Astrocyte of the hippocampus (primary cell): ENCODE measurements around the gene GPC5.

Experiments
- DNase-seq: peaks from one replicate; pipeline ENCODE4 v3.0.0; 2011; ENCODE audit warnings: low read depth, low spot score

The GPC5 gene

DNA sequence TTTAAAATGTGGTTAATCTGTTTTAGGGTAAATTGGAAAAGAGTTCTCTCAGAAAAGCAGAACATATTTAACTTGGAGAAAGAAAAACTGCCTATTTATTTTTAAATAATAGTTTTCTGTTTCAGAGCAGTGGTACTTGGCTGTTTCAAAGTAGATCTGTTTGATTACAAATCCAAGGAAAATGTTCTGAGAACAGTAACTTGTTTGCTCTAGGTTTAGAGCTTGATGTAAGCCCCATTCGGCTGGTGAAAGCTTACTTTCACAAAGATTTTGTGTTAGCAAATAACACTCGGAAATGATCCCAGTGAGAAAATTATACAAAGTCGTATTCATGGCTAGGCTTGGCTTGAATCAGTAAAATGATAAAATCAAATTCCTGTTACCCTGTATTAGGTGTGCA, 1432.4 kb downstream of the GPC5 start:
- no peak for DNase-seq

DNA sequence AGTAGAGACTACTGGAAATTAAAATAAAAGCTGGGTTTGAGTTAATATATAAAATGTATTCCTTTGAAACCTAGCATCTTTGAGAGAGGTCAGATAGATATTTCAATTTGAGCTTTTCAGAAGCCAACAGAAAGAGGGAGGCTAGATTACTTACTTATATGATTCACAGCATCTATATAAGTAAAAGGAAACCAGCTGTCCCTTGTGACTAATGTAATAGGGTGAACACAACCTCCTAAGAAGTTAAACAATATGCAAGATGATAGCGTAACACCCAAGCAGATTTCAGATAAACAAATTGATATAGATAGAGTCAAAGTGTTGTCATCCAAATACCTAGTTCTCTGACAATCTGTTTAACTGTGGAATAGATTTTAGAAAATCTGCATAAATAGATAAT, 1434.7 kb downstream of the GPC5 start:
- DNase-seq: no peak

DNA sequence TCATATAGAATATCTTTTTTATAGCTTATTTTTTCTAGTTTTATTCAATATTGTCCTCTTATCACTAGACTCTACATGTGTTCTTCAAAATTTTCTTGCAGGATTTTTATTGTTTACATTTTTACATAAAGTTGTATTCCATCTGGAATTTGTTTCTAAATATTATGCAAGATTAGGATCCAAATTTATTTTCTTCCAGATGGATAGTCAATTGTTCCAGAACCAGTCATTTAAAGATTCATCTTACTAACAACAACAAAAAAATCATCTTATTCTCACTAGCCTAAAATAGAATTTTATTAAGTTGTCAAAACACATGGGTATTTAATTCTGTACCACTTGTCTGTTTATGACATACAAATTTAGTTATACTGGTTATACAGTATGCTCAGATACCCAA, 1437.8 kb downstream of the GPC5 start:
- no peak for DNase-seq

DNA sequence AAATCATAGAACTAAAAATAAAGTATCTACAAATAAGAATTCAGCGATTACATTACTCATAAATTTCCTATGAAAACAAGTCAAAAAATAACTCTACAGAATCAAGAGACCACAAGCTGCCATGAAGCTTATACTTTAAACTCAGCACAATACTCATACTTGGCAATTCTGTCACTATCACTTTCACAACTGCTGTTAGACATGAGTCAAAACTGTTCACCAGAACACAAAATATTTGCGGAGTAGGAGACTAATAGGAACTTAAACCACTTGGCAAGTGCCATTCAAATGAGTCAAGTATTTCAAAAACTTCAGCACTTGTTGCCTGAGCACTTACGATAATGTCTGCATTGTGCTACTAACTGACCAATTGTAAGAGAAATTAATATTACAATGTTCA, 1440.4 kb downstream of the GPC5 start:
- peak; percentile 89 for DNase-seq

DNA sequence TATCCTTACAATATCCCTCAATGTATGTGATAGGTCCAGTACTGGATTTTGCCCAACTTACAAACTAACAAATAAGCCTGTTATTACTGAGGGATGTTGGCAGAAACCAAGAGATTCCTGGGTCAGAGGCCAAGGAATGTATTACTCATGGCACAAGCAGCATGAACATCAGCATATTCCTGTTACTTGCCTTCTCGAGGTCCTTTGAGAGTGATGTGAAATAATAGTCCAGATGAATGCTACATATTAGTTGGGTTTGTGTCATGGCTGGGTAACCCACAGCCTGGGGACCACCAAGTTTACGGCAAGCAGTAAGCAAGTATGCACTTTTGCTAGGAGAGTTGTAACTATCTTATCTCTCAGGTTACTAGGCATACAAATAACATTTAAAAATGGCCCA, 1443.7 kb downstream of the GPC5 start:
- DNase-seq: peak; percentile 91

DNA sequence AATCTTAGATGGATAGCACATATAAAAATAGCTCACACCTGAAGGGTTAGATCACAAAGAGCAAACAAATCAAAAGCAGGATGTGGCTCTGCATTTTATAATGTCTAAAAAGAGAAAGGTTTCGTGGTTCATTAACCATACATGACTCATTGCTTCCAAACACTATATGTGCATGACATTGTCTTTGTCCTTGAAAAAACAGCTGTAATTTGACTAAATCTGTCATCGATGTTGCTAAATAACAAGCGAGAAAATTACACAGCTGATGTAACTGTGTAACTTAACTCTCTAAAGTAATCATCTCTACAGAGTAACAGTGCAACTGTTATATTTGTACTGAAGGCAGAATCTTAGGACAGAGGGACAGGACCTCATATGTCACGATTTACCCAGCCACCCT, 1445.1 kb downstream of the GPC5 start:
- DNase-seq: peak; percentile 53

DNA sequence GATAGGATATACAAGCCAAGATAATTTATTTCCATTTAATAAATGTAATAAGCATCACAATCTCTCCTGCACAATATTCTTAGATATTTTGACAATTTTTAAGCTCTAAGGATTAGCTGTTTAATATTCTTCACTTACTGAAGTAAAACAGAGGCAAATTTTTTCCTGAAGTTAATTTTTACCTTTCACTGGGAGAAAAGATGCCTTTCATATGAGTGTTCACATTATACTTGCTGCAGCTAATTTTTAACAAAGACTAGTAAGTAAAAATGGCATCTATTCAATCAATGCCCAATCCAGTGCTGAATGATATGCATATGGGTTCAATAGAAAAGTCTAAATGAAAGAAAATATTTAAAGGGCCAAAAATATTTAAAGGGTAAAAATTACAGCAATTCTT, 1451.0 kb downstream of the GPC5 start:
- DNase-seq: no peak

DNA sequence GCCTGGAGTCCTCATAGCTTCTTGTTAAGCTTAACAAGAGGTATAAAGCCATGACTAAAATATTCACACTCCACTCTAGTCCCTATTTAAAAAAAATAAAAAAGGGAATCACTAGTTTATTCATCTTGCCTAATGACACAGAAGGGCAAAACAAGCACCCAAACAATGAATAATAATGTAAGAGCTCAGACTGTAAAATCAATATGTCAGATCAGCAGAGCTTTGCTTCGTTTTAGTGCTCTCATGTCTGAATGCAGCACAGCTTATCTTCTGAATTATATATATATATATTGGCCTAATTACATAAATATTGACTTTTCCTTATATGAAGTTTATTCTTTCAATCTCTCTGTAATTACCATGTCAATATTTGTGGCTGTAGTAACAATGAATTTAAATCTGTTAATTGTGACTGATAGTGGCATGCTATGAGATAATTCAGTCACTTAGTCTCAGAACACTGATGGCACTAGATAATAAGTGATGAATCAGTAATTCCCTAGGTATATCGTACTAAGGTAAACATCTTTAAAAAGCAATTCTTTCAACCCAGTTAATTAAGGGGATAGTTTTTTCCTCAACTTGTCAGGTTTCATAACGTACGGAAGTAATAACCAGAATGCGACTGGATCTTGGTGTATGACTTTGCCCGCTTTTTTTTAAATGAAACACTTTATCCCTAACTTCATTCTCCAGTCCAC, 1466.3 kb downstream of the GPC5 start:
- DNase-seq: no peak

DNA sequence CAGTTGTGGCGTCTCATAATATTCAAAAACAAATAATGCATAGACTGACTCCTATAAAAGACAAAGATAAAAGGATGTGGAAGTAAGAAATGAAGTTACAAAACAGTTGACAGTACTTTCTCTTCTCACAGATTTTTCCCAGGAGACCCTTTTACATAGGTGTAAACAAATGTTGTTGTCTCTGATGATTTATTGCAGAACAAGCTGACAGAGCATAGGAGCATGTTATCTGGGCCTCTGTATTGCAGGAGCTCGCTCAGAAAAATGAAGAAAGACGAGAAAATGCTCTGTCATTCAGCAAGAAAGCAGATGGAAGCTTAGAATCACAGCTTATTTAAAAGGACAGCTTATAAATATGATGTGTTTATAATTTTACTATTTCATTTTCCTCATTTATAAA, 1474.6 kb downstream of the GPC5 start:
- no peak for DNase-seq

DNA sequence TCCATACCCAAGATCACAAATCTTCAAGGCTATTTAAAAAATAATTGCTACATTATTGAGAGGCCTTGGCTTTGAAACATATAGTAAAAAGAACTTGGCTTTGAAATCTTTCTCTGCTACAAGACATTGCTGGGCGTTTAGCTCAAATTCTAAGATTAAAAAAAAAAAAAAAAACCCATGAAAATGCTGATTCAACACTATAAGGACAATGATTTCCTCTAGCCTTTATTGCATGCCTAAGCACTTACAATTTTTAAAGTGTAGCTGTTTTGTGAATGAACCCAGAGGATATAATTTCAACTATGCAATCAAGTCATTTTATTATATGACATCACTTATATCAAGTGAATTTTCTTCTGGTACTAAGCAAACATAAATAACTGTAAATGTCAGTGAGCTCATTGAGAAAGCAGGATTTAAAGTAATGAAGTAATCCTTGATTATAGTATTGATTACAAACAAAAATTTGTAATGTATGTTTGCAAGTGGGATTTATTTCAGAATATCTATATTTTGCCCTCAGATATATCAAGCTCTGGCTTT, 1488.2 kb downstream of the GPC5 start:
- DNase-seq: no peak

DNA sequence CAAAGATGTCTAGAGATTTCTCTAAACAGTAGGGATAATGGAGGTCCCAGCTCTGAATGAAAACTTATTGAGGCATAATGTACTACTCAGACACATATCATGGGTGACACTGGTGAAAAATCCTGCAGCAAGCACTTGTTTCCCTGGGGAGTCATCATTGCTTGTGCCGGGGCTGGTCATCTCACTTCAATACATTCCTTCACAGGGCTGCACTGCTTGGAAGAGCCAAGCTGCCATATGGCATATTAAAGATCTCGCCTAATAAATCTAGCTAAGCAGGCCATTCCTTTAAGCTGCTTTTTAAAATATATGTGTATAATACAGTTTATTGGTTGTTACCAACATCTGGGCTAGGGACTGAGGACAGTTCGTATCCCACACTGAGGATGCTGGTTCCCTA, 1496.0 kb downstream of the GPC5 start:
- DNase-seq: no peak

DNA sequence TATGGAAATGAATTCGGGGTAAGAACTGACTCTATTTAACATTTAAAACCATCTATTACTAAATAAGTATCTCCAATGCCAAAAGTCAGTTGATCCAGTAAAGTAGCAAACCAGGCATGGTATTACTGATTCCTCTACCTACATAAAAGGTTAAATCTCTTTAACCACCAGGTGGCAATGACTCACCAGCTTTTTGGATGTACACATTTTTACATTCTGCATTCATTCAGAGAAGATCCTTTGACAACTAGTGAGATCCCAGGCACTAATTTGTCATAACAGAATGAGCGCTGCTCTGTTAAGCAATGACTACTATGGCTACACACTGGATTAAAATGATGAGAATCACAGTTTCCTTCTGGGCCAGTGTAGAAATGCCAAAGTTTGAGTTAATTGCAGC, 1498.4 kb downstream of the GPC5 start:
- DNase-seq: peak; percentile 42

DNA sequence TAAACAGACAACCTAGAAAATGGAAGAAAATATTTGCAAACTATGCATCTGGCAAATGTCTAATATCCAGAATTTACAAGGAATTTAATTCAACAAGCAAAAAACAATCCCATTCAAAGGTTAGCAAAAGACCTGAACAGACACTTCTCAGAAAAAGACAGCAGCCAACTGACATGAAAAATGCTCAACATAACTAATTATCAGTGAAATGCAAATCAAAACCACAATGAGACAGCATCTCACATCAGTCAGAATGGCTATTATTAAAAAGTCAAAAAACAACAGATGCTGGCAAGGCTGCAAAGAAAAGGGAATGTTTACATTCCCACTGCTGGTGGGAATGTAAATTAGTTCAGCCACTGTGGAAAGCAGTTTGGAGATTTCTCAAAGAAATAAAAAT, 1500.5 kb downstream of the GPC5 start:
- DNase-seq: peak; percentile 76

DNA sequence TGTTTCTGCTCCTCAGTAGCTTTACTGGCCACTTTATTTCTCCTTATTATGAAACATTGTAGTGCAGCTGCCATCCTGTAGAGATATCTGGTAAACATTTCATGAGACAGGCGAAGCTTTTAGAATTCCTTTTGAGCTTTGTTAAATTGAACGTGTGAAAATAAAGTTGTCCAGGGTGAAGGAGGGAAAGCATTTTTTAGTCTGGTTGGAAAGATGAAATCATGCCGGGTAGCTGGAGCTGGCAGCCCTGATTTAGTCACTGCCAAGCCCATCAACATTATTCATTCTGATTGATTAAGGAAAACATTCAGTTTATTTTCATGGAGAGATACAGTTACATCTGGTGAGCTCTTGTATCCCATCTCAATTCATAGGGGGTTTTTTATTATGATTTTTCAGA, 1502.0 kb downstream of the GPC5 start:
- DNase-seq: peak; percentile 20

DNA sequence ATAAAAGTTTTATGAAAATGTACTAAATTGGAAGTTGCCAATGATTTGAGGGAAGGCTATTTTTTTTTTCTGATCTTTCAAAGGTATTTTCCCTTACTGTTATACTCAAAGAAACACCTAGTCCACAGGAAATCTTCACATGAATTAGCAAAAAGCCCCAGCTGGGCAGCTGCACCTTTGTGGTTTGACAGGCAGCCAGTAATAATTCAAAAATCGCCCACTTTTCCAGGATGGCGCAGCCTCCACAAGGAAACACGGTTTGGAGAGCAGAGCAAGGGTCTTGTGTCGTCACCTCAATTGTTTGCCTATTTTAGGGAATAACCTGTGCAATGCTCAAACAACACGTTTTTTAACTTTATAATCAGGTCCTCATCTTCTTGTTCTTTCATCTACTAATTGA, 1503.3 kb downstream of the GPC5 start:
- DNase-seq: peak; percentile 16

DNA sequence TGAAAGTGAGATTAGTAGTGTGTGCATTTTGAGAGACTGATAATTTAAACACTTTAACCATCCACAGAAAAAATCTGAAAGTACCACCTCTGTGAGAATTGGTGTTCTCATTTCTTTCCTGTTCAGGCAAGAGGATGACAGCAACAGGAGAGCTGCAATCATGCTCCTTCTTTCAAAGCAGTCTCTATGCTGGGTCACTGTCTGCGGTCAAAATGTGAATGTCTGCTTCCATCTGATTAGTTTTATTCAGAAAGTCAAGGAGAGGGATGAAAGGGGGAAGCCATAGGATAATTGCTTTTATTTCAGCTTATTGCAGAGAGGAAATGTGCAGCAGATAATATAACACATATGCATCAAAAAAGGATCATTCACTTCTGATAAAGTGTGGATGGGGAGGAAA, 1514.2 kb downstream of the GPC5 start:
- DNase-seq: no peak

DNA sequence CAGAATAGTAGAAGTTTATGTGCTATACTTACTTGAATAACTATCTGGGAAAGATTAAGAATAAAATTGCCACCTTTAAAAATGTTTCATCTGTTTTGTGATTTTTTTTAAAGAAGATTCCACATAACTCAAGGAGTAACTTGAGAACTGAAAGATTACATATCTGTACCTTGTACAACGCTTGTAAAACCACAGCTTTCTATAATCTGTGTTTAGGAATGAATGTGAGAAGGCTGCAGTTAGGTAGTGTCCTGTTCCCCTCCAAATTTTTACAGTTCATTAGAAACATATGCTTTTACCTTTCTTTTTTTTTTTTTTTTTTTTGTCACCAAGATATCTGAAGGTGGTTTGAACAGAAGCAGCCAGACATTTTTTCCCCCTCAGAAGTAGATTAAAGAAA, 1515.4 kb downstream of the GPC5 start:
- no peak for DNase-seq
